Measurements from ENCODE around the gene ANK3.

ANK3 gene

GRCh38 chr10:60303778-60304177 is 85.9 kb downstream of the ANK3 start:
- Histone ChIP-seq H3K79me2 (ENCODE audit: low read length) (no peaks in the 10 kb centered on the region), H3F3A (ENCODE audit: insufficient read depth, low read length) (no peaks in the 10 kb centered on the region), H3K27me3 (replicated peaks; ENCODE audit: insufficient read depth, low read length) (no peaks in the 10 kb centered on the region), H3K9me3 (replicated peaks; ENCODE audit: insufficient read depth, low read length) (no peaks in the 10 kb centered on the region), H3K4me2 (ENCODE audit: low read depth, low read length) (no peak overlapping the region), H3K4me1 (ENCODE audit: low read length) (no peaks in the 10 kb centered on the region), H3K9me2 (replicated peaks; ENCODE audit: insufficient read depth, low read length) (no peaks in the 10 kb centered on the region), H4K20me1 (ENCODE audit: insufficient read depth, low read length) (no peaks in the 10 kb centered on the region), H3K4me3 (ENCODE audit: low read length) (no peak overlapping the region), H2AFZ (ENCODE audit: low read length) (no peak overlapping the region), H3K36me3 (replicated peaks; ENCODE audit: insufficient read depth, low read length) (no peaks in the 10 kb centered on the region), H3K27ac (ENCODE audit: low read length) (no peak overlapping the region), H3K9ac (ENCODE audit: low read length) (no peak overlapping the region)
- DNase-seq = no peak
- no peak for TF ChIP-seq EZH2 (optimal IDR thresholded peaks at IDR 0.05; ENCODE audit: low read depth, low read length)
- TF ChIP-seq CTCF (IDR thresholded peaks at IDR 0.05; ENCODE audit: low read length) = no peak
- no peak for TF ChIP-seq EZH2phosphoT487 (IDR thresholded peaks at IDR 0.05; ENCODE audit: low read length)

GRCh38 chr10:60299961-60300883 is 89.5 kb downstream of the ANK3 start:
- Histone ChIP-seq H3K9me3 (replicated peaks; ENCODE audit: insufficient read depth, low read length) (no peaks in the 10 kb centered on the region), H3K4me3 (ENCODE audit: low read length) (no peak overlapping the region), H3K4me1 (ENCODE audit: low read length) (no peaks in the 10 kb centered on the region), H2AFZ (ENCODE audit: low read length) (no peak overlapping the region), H3K9ac (ENCODE audit: low read length) (no peak overlapping the region), H3K4me2 (ENCODE audit: low read depth, low read length) (no peak overlapping the region), H3K36me3 (replicated peaks; ENCODE audit: insufficient read depth, low read length) (no peaks in the 10 kb centered on the region), H3K9me2 (replicated peaks; ENCODE audit: insufficient read depth, low read length) (no peaks in the 10 kb centered on the region), H3K79me2 (ENCODE audit: low read length) (no peaks in the 10 kb centered on the region), H3K27ac (ENCODE audit: low read length) (no peak overlapping the region), H4K20me1 (ENCODE audit: insufficient read depth, low read length) (no peaks in the 10 kb centered on the region), H3F3A (ENCODE audit: insufficient read depth, low read length) (no peaks in the 10 kb centered on the region), H3K27me3 (replicated peaks; ENCODE audit: insufficient read depth, low read length) (no peaks in the 10 kb centered on the region)
- TF ChIP-seq EZH2phosphoT487 (IDR thresholded peaks at IDR 0.05; ENCODE audit: low read length) = no peak
- no peak for TF ChIP-seq EZH2 (optimal IDR thresholded peaks at IDR 0.05; ENCODE audit: low read depth, low read length)
- no peak for TF ChIP-seq CTCF (IDR thresholded peaks at IDR 0.05; ENCODE audit: low read length)
- no peak for DNase-seq

GRCh38 chr10:60299390-60299778 is 90.3 kb downstream of the ANK3 start:
- no peaks in the 10 kb centered on the region for H3F3A ChIP-seq (ENCODE audit: insufficient read depth, low read length)
- no peak overlapping the region for H2AFZ ChIP-seq (ENCODE audit: low read length)
- H3K27me3 ChIP-seq (replicated peaks; ENCODE audit: insufficient read depth, low read length) = no peaks in the 10 kb centered on the region
- H3K27ac ChIP-seq (ENCODE audit: low read length) = no peak overlapping the region
- TF ChIP-seq EZH2 (optimal IDR thresholded peaks at IDR 0.05; ENCODE audit: low read depth, low read length) (no peak), CTCF (IDR thresholded peaks at IDR 0.05; ENCODE audit: low read length) (no peak), EZH2phosphoT487 (IDR thresholded peaks at IDR 0.05; ENCODE audit: low read length) (no peak)
- no peaks in the 10 kb centered on the region for H3K9me2 ChIP-seq (replicated peaks; ENCODE audit: insufficient read depth, low read length)
- H3K4me1 ChIP-seq (ENCODE audit: low read length) = no peaks in the 10 kb centered on the region
- no peak for DNase-seq
- no peaks in the 10 kb centered on the region for H3K9me3 ChIP-seq (replicated peaks; ENCODE audit: insufficient read depth, low read length)
- H3K4me2 ChIP-seq (ENCODE audit: low read depth, low read length) = no peak overlapping the region
- H3K36me3 ChIP-seq (replicated peaks; ENCODE audit: insufficient read depth, low read length) = no peaks in the 10 kb centered on the region
- H3K9ac ChIP-seq (ENCODE audit: low read length) = no peak overlapping the region
- H3K79me2 ChIP-seq (ENCODE audit: low read length) = no peaks in the 10 kb centered on the region
- no peak overlapping the region for H3K4me3 ChIP-seq (ENCODE audit: low read length)
- H4K20me1 ChIP-seq (ENCODE audit: insufficient read depth, low read length) = no peaks in the 10 kb centered on the region

Measured in MM.1S (cell line).